HG03460 (cell line): ENCODE results near the gene RNF133.

Experiments used
- ATAC-seq: cut with Tn5 transposase; IDR thresholded peaks from one replicate; pipeline ENCODE4 v1.9.1; 2021; ENCODE audit not compliant: unreplicated experiment

RNF133 gene

GRCh38 chr7:122699017-122699416, at the start of gene RNF133:
Gene RNF133 (minus strand): TSS chr7:122699117. CDS start chr7:122698918, 199 bp downstream.
- ATAC-seq = no peak

- ATAC-seq = no peak
Observed at GRCh38 chr7:122748195-122748594, 49.3 kb upstream of the RNF133 start.

GRCh38 chr7:122746948-122747347, 48.0 kb upstream of the RNF133 start:
- no peak for ATAC-seq

- no peak for ATAC-seq
Observed at GRCh38 chr7:122743211-122743610, 44.3 kb upstream of the RNF133 start.

- no peak for ATAC-seq
Observed at GRCh38 chr7:122738947-122739346, 40.0 kb upstream of the RNF133 start.

GRCh38 chr7:122736183-122736582, 37.3 kb upstream of the RNF133 start:
- ATAC-seq = no peak

GRCh38 chr7:122727759-122728158, 28.8 kb upstream of the RNF133 start:
- ATAC-seq = no peak

- no peak for ATAC-seq
Observed at GRCh38 chr7:122727354-122727753, 28.4 kb upstream of the RNF133 start.

- no peak for ATAC-seq
Observed at GRCh38 chr7:122726881-122727280, 28.0 kb upstream of the RNF133 start.

- no peak for ATAC-seq
Observed at GRCh38 chr7:122724366-122724765, 25.4 kb upstream of the RNF133 start.

GRCh38 chr7:122719010-122719578, 20.2 kb upstream of the RNF133 start:
- no peak for ATAC-seq

GRCh38 chr7:122717356-122718089, 18.6 kb upstream of the RNF133 start:
- no peak for ATAC-seq

GRCh38 chr7:122715183-122715582, 16.3 kb upstream of the RNF133 start:
- ATAC-seq = no peak

- no peak for ATAC-seq
Observed at GRCh38 chr7:122710916-122711315, 12.0 kb upstream of the RNF133 start.

GRCh38 chr7:122709930-122710646, 11.2 kb upstream of the RNF133 start:
- ATAC-seq = no peak

GRCh38 chr7:122706836-122707235, 7.9 kb upstream of the RNF133 start:
- no peak for ATAC-seq

- no peak for ATAC-seq
Observed at GRCh38 chr7:122702872-122703510, 4.1 kb upstream of the RNF133 start, which contains the start of gene RNF148. Gene RNF148 (minus strand): TSS chr7:122702922. CDS start chr7:122702750, 172 bp downstream.

GRCh38 chr7:122695816-122696215, 3.1 kb downstream of the RNF133 start:
- ATAC-seq = no peak

- ATAC-seq = no peak
Observed at GRCh38 chr7:122694697-122695096, 4.2 kb downstream of the RNF133 start.

GRCh38 chr7:122692769-122693309, 6.1 kb downstream of the RNF133 start:
- ATAC-seq = no peak

GRCh38 chr7:122691569-122692235, 7.2 kb downstream of the RNF133 start:
- no peak for ATAC-seq
